Karpas-422 (cell line): ENCODE data around the gene GNAL. TPM values are rescaled to one million over a fixed set of nuclear protein-coding genes. Genes with fewer than 3 reads are reported as not detected.

Experiments
- DNase-seq: peaks from one replicate; pipeline ENCODE4 v3.0.0-alpha.2; 2015
- H2AFZ ChIP-seq: fragments of 200-600 bp; sonication (generic); 2 replicates; pipeline ENCODE4 v1.6.1; 2014; ENCODE audit warnings: antibody characterized with exemption, low read length, mixed read lengths
- H3K27ac ChIP-seq: fragments of 200-600 bp; sonication (generic); 2 replicates; pipeline ENCODE4 v1.5.1; 2014; ENCODE audit warnings: mild to moderate bottlenecking, low read length, moderate library complexity
- H3K27me3 ChIP-seq: fragments of 200-600 bp; sonication (generic); 2 replicates; pipeline ENCODE4 v1.6.1; 2014; ENCODE audit warnings: low read length, mixed read lengths
- H3K36me3 ChIP-seq: fragments of 200-600 bp; sonication (generic); 2 replicates; pipeline ENCODE4 v1.6.1; 2014; ENCODE audit warnings: low read length, mixed read lengths; ENCODE audit not compliant: insufficient read depth
- H3K4me1 ChIP-seq: fragments of 200-600 bp; sonication (generic); 2 replicates; pipeline ENCODE4 v1.6.1; 2014; ENCODE audit warnings: mild to moderate bottlenecking, low read length, mixed read lengths
- H3K4me2 ChIP-seq: fragments of 200-600 bp; sonication (generic); 2 replicates; pipeline ENCODE4 v1.6.1; 2014; ENCODE audit warnings: low read length, low read depth, mild to moderate bottlenecking; ENCODE audit not compliant: poor library complexity, severe bottlenecking
- H3K4me3 ChIP-seq: fragments of 200-600 bp; sonication (generic); 2 replicates; pipeline ENCODE4 v1.5.1; 2014; ENCODE audit warnings: mild to moderate bottlenecking, antibody characterized with exemption, low read length, mixed read lengths
- H3K79me2 ChIP-seq: fragments of 200-600 bp; sonication (generic); 2 replicates; pipeline ENCODE4 v1.6.1; 2014; ENCODE audit warnings: mild to moderate bottlenecking, low read length, mixed read lengths
- H3K9ac ChIP-seq: fragments of 200-600 bp; sonication (generic); 2 replicates; pipeline ENCODE4 v1.6.0; 2014; ENCODE audit warnings: low read length
- H3K9me2 ChIP-seq: fragments of 200-600 bp; sonication (generic), shearing (Covaris generic); replicated peaks from 2 replicates; pipeline ENCODE4 v1.6.0; 2014; ENCODE audit warnings: mild to moderate bottlenecking, low read length, moderate library complexity; ENCODE audit not compliant: insufficient read depth
- H3K9me3 ChIP-seq: fragments of 300-700, 200-600 bp; sonication (generic); 2 replicates; pipeline ENCODE4 v1.6.1; 2014; ENCODE audit warnings: low read length, mixed read lengths
- H4K20me1 ChIP-seq: fragments of 200-600 bp; sonication (generic); 2 replicates; pipeline ENCODE4 v1.6.1; 2014; ENCODE audit warnings: mild to moderate bottlenecking, antibody characterized with exemption, low read length, low read depth; ENCODE audit not compliant: insufficient read depth
- total RNA-seq: library from RNA; depleted of rRNA; stranded (reverse); fragments of >200 nt; shearing (Covaris generic); gene quantifications from 2 replicates; pipeline ENCODE4 v1.2.3, GENCODE V29; 2014; ENCODE audit warnings: low replicate concordance

Gene GNAL
- total RNA-seq, 1 experiment from 2014 or later, result not detected

GRCh38 chr18:11665587-11665986 lies 23.5 kb upstream of the GNAL start:
- Histone ChIP-seq H3K4me1 (no peaks in the 10 kb centered on the region), H3K4me2 (no peak overlapping the region), H3K9me3 (no peaks in the 10 kb centered on the region), H3K9ac (no peak overlapping the region), H4K20me1 (no peaks in the 10 kb centered on the region), H3K27ac (no peak overlapping the region), H3K79me2 (no peaks in the 10 kb centered on the region), H3K27me3 (no peaks in the 10 kb centered on the region), H2AFZ (no peak overlapping the region), H3K36me3 (no peaks in the 10 kb centered on the region), H3K9me2 (no peaks in the 10 kb centered on the region), H3K4me3 (no peak overlapping the region)
- no peak for DNase-seq

- H3K9me2 ChIP-seq, result no peaks in the 10 kb centered on the region
- no peaks in the 10 kb centered on the region for H3K9me3 ChIP-seq
- H4K20me1 ChIP-seq, result no peaks in the 10 kb centered on the region
- H3K9ac ChIP-seq, result no peak overlapping the region
- H3K27me3 ChIP-seq, result no peaks in the 10 kb centered on the region
- no peaks in the 10 kb centered on the region for H3K79me2 ChIP-seq
- H2AFZ ChIP-seq, result no peak overlapping the region
- H3K4me2 ChIP-seq, result no peak overlapping the region
- no peaks in the 10 kb centered on the region for H3K36me3 ChIP-seq
- H3K27ac ChIP-seq, result no peak overlapping the region
- H3K4me1 ChIP-seq, result no peaks in the 10 kb centered on the region
- no peak for DNase-seq
- H3K4me3 ChIP-seq, result no peak overlapping the region
These were observed 22.9 kb upstream of the GNAL start for GRCh38 chr18:11666176-11666575.

- Histone ChIP-seq H3K4me1 (no peaks in the 10 kb centered on the region), H3K4me2 (no peak overlapping the region), H3K9me3 (no peaks in the 10 kb centered on the region), H3K9ac (no peak overlapping the region), H3K79me2 (no peaks in the 10 kb centered on the region), H3K4me3 (no peak overlapping the region), H3K9me2 (no peaks in the 10 kb centered on the region), H3K27me3 (no peaks in the 10 kb centered on the region), H4K20me1 (no peaks in the 10 kb centered on the region), H3K27ac (no peak overlapping the region), H2AFZ (no peak overlapping the region), H3K36me3 (no peaks in the 10 kb centered on the region)
- DNase-seq, result no peak
These were observed 22.2 kb upstream of the GNAL start for GRCh38 chr18:11666831-11667230.

- no peaks in the 10 kb centered on the region for H3K36me3 ChIP-seq
- no peak overlapping the region for H3K27ac ChIP-seq
- H3K9me2 ChIP-seq, result no peaks in the 10 kb centered on the region
- no peak overlapping the region for H3K9ac ChIP-seq
- H3K4me1 ChIP-seq, result no peaks in the 10 kb centered on the region
- no peak overlapping the region for H2AFZ ChIP-seq
- no peak overlapping the region for H3K4me2 ChIP-seq
- no peaks in the 10 kb centered on the region for H3K27me3 ChIP-seq
- H3K4me3 ChIP-seq, result no peak overlapping the region
- H3K79me2 ChIP-seq, result no peaks in the 10 kb centered on the region
- H4K20me1 ChIP-seq, result no peaks in the 10 kb centered on the region
- DNase-seq, result no peak
- H3K9me3 ChIP-seq, result no peaks in the 10 kb centered on the region
These were observed 21.5 kb upstream of the GNAL start for GRCh38 chr18:11667578-11667977.

GRCh38 chr18:11668441-11669169 lies 20.5 kb upstream of the GNAL start:
- H3K27ac ChIP-seq, result no peak overlapping the region
- no peak overlapping the region for H2AFZ ChIP-seq
- H3K79me2 ChIP-seq, result no peaks in the 10 kb centered on the region
- no peaks in the 10 kb centered on the region for H3K9me3 ChIP-seq
- H3K36me3 ChIP-seq, result no peaks in the 10 kb centered on the region
- H3K4me1 ChIP-seq, result no peaks in the 10 kb centered on the region
- no peaks in the 10 kb centered on the region for H3K27me3 ChIP-seq
- H3K4me3 ChIP-seq, result no peak overlapping the region
- H4K20me1 ChIP-seq, result no peaks in the 10 kb centered on the region
- no peak overlapping the region for H3K9ac ChIP-seq
- H3K9me2 ChIP-seq, result no peaks in the 10 kb centered on the region
- no peak for DNase-seq
- H3K4me2 ChIP-seq, result no peak overlapping the region

- Histone ChIP-seq H3K9ac (no peak overlapping the region), H4K20me1 (no peaks in the 10 kb centered on the region), H3K9me2 (no peaks in the 10 kb centered on the region), H3K9me3 (no peaks in the 10 kb centered on the region), H3K4me2 (no peak overlapping the region), H3K79me2 (no peaks in the 10 kb centered on the region), H3K27ac (no peak overlapping the region), H3K27me3 (no peaks in the 10 kb centered on the region), H3K4me3 (no peak overlapping the region), H2AFZ (no peak overlapping the region), H3K4me1 (no peaks in the 10 kb centered on the region), H3K36me3 (no peaks in the 10 kb centered on the region)
- DNase-seq, result no peak
These were observed 19.7 kb upstream of the GNAL start for GRCh38 chr18:11669271-11669947.

- Histone ChIP-seq H3K4me1 (no peaks in the 10 kb centered on the region), H4K20me1 (no peaks in the 10 kb centered on the region), H3K4me2 (no peak overlapping the region), H3K36me3 (no peaks in the 10 kb centered on the region), H3K4me3 (no peak overlapping the region), H3K9ac (no peak overlapping the region), H3K9me2 (no peaks in the 10 kb centered on the region), H3K27me3 (no peaks in the 10 kb centered on the region), H2AFZ (no peak overlapping the region), H3K9me3 (no peaks in the 10 kb centered on the region), H3K27ac (no peak overlapping the region), H3K79me2 (no peaks in the 10 kb centered on the region)
- no peak for DNase-seq
These were observed 19.2 kb upstream of the GNAL start for GRCh38 chr18:11669948-11670275.

- Histone ChIP-seq H3K4me3 (no peak overlapping the region), H3K36me3 (no peaks in the 10 kb centered on the region), H3K4me1 (no peaks in the 10 kb centered on the region), H3K9me3 (no peaks in the 10 kb centered on the region), H3K9ac (no peak overlapping the region), H4K20me1 (no peaks in the 10 kb centered on the region), H2AFZ (no peak overlapping the region), H3K27ac (no peak overlapping the region), H3K9me2 (no peaks in the 10 kb centered on the region), H3K27me3 (no peaks in the 10 kb centered on the region), H3K79me2 (no peaks in the 10 kb centered on the region), H3K4me2 (no peak overlapping the region)
- no peak for DNase-seq
These were observed 17.9 kb upstream of the GNAL start for GRCh38 chr18:11671156-11671555.
